ENCODE measurements around the gene CNOT4.

The CNOT4 gene, protein sequence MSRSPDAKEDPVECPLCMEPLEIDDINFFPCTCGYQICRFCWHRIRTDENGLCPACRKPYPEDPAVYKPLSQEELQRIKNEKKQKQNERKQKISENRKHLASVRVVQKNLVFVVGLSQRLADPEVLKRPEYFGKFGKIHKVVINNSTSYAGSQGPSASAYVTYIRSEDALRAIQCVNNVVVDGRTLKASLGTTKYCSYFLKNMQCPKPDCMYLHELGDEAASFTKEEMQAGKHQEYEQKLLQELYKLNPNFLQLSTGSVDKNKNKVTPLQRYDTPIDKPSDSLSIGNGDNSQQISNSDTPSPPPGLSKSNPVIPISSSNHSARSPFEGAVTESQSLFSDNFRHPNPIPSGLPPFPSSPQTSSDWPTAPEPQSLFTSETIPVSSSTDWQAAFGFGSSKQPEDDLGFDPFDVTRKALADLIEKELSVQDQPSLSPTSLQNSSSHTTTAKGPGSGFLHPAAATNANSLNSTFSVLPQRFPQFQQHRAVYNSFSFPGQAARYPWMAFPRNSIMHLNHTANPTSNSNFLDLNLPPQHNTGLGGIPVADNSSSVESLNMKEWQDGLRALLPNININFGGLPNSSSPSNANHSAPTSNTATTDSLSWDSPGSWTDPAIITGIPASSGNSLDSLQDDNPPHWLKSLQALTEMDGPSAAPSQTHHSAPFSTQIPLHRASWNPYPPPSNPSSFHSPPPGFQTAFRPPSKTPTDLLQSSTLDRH

DNA sequence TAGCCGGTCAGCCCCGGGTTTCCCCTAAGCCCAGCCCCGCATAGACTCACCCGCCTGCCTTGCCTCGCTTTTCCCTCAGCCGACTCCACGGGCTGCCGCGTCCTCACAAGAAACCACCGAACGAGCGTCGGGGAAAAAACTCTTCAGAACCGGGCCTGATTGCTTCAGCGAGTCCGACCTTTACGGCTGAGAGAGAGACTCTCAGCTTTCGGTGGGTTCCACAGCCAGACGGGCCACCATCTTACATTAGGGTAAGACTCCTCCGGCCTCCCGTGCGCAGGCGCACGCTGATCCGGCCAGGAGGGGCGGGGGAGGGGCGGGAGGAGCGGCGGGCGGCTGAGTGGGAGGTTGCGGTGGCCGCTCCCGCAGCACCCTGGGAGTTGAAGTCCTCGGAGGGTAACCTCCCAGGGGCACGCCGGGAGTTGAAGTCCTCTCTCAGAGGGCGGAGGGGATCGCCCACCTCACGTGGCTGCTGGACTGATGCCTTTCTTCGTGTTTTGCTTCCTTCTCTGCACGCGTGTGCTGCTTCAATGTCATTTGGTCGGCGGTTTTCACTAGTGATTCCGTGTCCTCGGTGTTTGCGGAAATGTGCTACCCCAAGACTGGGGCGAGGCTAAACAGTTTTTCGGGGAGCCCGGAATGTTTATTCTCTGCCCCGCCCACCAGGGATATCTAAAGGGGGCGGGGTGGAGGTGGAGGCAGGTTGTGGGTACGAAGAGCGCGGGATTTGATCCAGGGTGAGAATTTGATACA is at the start of gene CNOT4:
CNOT4 (minus strand) TSS at position 264 of the 753 bp plus-strand sequence. CDS start 71,771 bp downstream, outside the sequence.
- peak; percentile 92 for DNase-seq

DNA sequence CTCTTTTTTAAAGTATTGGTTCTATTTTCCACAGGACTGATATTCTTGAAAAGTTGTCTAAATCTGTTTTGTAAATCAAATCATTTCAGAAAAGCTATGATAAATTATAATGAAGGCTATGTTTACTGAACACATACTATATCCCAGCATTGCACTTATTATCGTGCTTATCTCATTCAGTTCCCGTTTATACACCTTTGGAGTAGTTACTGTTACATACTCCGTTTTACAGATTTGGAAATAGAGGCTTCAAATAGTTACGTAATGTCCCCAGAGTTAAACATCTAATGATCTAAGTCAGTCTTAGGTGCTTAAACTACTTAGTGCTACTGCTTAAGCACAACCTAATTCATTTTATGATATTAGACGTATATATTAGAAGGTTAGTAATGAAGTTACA is 49.0 kb upstream of the CNOT4 start:
- DNase-seq: no peak

DNA sequence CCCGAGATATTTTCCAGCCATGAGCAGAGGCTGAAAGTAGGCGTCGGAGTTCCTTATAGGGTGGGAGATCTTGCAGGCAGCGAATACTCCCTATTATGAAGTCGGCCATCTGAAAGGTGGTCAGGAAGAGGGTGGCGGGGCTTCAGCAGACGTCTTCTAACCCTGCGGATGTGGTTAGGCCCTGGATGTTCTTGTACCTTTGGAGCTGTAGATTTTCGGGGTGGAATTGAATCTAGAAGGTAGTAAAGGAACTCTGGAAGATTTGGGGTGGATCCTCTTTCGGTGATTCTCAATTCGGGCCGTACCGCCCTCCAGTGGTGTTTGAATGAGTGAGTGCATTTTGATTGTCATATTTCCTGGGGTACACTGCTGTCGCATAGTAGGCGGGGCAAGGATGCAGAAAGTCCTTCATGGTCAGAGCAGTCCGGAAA is 48.5 kb upstream of the CNOT4 start:
- DNase-seq: peak; percentile 59

DNA sequence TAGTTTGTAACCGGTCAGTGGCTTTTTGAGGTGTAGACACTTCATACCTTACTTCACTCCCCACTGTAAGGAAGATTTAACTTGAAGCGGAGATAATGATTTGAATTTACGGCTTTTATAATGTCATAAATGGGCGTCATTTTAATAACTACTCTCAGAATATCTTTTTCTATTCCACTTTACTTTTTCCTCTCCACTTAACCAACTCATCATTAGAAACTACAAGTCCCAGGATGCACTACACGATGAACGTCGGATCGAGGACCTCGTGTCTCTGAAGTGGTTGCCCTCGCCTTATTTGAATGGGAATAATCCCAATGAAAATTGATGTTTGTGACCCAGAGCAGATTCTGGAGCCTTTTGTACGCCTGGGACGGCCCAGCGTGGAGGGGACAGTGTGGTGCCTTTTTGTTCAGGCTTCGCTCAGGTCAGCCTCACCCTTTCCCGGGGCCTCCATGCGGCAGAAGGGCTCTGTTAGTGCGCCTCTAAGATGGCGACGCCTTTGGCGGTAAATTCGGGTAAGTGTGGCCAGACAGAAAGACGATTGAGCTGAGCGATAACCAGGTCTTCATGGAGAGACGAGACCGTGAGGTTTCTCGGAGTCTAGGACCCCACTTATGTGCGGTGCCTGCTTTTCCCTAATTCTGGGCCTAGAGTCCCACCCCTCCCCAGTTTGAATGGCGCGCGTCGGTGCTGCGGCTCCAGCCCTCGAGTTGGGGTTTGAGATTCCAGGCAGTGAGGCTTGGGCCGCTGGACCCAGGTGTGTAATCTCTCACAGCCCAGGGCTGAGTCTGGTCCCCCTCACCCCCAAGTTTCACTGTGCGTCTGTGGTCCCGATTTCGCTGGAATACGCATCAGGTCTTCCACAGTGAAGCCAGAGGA is 47.8 kb upstream of the CNOT4 start, which contains the start of gene NUP205:
NUP205 (plus strand) TSS at position 463 of the 882 bp plus-strand sequence; CDS start at position 491, 28 bp downstream.
- peak; percentile 88 for DNase-seq

DNA sequence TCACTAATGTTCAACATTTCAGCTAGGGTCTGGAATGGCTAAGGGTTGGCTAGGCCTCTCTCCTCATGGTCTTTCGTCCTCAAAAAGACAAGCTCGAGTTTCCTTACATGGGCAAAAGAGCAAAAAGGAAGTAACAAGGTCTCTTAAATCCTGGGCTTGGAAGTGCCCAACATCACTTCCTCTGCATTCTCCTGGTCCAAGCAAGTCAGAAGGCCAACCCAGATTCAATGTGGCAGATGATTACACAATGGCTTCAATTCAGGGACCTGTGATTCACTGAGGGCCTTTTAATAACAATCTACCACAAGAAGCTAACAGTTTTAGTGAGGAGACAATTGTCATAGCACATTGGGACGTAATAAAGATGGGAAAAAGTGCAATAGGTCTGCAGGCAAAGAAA is 43.4 kb upstream of the CNOT4 start:
- DNase-seq: no peak

DNA sequence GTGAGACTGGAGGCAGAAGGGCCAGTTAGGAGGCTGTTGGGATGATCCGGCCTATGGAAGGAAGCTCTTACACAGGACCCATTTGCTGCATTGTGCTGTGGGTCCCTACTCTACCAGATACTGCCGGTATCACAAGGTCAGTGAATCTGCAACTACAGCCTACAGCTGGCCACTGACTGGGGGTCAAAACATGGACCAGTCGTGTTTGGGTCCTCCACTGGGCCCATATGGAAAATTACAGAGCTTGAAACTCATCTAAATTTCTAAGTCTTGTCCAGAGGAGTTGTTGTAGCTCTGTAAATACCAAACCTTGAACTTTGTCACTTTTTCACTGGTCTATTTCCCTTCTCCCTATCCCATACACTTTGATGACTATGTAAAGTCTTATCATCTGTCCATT is 42.2 kb upstream of the CNOT4 start:
- no peak for DNase-seq

DNA sequence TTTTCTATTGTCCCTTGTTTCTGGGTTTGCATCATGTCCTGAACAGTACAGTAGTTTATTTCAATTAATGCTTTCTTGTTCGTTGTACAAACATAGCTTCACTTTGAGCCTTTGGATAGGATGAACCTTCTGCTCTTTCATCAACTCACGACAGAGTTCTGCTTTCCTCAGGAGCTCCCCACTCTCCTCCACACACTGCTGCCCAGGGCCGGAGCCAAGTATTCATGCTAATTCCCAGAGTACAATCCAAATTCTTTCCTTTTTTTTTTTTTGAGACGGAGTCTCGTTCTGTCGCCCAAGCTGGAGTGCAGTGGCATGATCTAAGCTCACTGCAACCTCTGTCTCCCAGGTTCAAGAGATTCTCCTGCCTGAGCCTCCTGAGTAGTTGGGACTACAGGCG is 40.3 kb upstream of the CNOT4 start:
- DNase-seq: no peak

DNA sequence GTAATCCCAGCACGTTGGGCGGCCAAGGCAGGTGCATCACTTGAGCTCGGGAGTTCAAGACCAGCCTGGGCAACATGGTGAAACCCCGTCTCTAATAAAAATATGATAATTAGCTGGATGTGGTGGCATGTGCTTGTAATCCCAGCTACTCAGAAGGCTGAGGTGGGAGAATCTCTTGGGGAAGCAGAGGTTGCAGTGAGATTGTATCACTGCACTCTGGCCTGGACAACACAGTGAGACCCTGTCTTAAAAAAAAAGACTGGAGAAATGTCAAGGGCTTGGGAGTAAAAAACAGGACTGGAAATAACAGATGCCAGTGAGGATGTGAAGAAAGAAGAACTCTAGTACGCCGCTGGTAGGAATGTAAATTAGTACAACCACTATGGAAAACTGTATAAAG is 31.1 kb upstream of the CNOT4 start:
- DNase-seq: no peak

DNA sequence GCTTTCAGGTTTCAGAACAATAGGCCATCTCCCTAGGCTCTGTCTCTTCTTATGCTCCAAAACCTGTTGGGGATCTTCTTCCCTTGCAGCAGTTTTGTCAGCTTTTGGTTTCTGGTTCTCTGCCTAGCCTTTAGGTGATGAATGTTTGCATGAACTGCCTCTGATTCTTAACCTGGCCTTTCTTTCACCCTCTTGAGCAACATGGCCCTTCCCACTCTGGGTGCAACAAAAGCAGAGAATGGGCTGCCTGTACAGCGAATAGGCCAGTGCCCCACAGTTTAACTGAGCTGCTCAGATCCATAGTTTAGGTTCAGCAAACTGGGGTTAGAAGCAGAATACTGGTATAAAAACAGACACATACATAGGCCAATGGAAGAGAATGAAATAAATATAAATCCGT is 29.7 kb upstream of the CNOT4 start:
- no peak for DNase-seq

DNA sequence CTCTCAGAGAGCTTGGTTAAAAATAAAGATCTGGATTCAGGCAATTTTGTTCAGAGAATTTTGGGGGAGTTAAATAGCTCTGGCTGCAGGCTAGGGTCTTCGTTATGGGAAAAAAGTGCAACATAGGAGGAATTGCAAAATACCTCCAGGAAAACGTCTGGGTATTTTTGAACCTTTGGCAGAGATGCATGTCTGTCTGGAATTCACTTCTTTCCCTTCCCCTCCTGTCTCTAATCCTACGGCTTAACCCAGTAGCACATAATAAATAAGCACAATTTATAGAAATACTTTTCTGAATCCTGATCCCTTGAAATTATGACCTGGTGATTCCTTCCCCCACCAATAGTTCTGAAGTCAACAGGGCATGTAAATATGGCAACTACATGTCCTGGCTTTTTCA is 28.5 kb upstream of the CNOT4 start:
- DNase-seq: no peak

DNA sequence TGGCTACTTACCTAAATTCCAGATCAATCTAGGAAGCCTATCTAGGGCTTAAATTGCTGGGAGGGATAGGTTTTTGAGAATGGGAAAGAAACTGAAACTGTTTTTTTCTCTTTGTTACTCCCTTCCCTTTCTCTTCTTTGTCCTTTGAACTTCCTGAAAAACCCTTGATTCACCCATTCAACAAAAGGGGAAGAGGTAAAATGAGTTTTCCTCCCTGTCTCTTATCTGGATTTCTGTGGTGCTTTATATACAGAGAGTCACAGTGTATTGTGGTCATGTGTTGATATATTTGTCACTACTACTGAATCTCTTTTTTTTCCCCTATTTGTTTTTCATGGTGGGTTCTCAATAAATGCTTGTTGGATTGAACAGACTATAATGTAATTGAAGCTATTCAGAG is 28.0 kb upstream of the CNOT4 start:
- DNase-seq: no peak

DNA sequence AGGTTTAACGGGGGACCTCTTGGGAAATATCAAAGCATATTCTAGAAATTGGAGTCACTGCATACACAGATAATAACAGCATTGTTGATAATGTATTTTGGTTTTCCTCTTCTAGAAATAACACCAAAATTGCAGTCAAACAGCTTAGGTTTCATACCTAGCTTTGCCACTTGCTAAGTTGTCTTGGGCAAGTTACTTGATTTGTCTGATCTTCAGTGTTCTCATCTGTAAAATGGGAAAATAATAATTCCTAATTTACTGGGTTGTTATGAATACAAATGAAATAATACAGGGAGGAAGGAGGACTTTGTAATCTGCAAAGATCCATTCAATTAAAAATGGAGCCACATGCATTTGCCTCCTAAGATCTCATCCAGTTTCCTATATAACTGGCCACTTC is 27.6 kb upstream of the CNOT4 start:
- DNase-seq: no peak

DNA sequence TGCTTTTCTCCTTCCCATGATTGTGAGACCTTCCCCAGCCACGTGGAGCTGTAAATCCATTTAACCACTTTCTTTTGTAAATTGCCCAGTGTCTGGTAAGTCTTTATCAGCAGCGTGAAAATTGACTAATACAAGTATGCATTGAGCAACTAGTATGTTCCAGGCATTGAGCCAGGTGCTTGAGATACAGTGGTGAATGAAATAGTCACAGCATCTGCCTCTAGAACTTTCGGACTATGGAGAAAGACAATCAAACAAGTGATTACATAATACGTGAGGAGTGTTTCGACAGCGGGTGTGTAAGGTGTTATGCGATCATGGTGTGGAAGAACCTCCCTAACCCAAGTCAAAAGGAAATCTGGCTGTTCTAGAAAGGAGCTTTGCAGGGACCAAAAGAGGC is 26.2 kb upstream of the CNOT4 start:
- DNase-seq: no peak

DNA sequence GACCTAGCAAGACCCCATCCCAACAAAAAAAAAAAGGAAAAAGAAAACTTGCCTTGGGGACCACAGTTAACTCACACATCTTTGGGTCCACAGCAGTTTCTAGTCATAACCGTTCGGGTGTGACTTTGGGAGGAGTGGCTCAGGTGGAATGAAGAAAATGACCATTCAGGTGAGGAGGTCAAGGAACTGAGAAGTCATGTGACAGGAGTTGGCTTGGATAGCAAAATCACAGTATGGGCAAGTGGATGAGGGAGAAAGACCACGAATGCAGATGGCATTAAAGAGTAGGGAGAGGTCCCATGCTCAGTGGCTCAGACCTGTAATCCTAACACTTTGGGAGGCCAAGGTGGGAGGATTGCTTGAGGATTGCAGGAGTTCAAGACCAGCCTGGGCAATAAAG is 17.1 kb upstream of the CNOT4 start:
- no peak for DNase-seq

DNA sequence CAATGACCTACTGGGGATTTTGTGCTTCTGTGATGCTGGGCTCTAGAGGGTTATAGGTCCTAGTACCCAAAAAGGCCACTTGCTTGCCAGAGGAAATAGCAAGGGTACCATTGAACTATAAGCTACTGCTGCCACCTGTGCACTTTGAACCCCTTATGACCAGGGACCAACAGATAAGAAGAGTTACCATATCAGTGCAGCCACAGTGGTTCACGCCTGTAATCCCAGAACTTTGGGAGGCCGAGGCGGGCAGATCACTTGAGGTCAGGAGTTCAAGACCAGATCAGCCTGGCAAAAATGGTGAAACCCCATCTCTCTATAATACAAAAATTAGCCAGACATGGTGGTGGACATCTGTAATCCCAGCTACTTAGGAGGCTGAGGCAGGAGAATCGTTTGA is 15.5 kb upstream of the CNOT4 start:
- DNase-seq: no peak

DNA sequence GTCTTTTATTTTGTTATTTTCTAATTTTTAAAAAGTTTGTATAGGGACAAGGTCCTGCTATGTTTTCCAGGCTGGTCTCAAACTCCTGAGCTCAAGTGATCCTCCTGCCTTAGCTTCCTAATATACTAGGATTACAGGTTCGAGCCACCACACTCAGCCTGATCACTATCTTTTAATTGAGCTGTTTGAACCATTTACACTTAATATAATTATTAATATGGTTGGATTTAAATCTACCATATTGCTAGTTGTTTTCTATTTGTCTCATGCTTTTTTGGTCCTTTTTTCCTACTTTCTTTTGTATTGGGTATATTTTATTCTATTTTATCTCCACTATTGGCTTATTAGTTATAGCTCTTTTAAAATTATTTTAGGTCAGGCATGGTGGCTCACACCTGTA is 13.2 kb upstream of the CNOT4 start:
- no peak for DNase-seq

DNA sequence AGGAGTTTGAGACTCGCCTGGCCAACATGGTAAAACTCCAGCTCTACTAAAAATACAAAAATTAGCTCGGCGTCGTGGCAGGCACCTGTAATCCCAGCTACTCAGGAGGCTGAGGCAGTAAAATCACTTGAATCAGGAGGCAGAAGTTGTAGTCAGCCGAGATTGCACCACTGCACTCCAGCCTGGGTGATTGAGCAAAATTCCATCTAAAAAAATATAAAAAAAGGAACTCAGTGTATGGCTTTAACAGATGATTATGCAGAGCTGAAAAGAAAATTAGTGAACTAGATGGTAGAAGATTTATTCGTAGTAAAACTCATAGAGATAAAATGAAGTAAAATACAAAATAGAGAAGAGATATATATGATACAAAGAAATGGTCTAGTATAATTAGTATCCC is 12.6 kb upstream of the CNOT4 start:
- DNase-seq: no peak

DNA sequence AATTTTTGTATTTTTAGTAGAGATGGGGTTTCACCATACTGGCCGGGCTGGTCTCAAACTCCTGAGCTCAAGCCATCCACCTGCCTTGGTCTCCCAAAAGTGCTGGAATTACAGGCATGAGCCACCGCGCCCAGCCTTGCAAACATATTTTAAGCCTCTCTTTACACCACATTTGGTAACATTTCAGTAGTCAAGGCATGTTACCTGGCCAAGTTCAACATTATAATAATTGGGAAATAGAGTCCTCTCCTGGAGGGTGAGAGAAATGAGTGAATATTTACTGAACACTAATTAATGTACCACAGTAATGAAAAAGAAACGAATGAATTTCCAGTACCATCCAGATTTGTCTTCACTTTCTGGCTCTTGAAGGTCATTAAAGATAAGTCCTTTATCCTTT is 10.0 kb upstream of the CNOT4 start:
- DNase-seq: no peak

DNA sequence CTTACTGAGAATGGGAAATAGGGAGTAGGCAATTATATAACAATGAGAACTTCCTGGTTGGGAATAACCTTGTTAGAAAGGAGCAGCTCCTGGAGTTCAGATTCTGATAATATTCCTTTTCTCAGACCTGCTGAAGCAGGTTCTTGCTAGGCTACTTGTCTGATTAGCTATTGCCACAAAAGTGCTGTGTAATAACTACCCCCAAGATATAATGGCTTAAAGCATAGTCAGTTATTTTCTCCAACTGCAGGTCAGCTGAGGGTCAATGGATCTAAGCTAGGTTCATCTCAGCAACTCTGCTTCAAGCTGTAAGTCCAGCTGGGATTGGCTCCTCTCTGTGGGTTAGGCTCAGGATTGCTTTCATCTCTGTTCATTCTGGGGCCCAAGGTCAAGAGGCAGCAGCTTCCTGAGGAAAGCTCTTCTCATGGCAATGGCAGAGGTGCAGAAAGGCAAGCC is 9.4 kb upstream of the CNOT4 start:
- DNase-seq: no peak

DNA sequence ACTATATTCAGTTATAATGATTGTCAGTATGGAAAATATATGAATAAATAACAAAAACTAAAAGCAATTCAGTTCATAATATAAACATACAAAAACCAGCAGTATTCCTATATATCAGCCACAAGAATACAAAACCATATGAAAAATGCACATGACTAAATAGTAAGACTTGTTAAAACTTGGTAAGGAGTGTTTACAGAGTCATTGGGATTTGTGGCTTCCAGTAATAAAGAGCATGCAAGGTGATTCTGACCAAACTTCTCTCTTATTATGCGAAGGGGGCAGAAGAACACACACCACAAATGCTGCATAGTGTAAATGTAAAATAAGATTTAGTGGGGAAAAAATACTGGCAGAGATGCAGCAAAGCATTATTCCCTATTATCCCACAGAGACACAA is 8.8 kb upstream of the CNOT4 start:
- no peak for DNase-seq

DNA sequence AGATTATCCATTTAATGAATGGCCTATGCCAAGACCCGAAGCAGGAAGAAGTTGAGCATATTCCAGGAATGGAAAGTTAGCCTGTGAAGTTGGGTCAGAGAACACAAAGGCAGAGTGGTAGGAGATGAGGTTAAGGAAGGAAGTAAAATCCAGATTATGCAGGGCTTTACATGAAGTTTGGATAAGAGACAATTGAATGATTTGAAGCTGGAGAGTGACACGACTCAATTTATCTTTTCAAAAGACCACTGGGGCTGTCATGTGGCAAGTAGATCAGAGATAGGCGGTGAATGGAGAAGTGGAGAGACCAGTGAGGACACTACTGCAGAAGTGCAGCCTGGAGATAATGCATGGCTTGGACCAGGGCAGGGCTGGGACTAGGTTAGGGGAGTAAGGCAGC is 7.2 kb upstream of the CNOT4 start:
- no peak for DNase-seq

DNA sequence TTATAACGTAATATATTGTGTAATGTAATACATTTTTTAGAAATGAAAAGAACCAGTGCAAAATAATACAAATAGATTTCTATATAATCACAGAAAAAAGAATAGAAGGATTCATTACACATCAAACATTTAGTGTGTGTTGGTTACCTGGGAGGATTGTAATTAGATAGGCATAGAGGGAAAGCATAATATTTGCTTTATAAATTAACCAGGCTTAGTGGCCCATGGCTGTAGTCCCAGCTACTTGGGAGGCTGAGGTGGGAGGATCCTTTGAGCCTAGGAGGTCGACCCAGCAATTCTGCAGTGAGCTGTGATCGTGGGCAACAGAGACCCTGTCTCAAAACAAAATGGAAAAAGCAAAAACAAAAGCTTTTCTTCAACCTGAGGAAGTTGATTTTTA is 5.0 kb upstream of the CNOT4 start:
- DNase-seq: no peak

Measured in SHP77 treated with DMSO at 0.1 percent for 48 hours (cell line).